PC-3 (cell line): Measurements from ENCODE around the gene ABCA2.

Experiments used
- EZH2 ChIP-seq: fragments of 300-600 bp; sonication (generic); IDR thresholded peaks from one replicate; pipeline ENCODE4 v1.6.1; 2017; ENCODE audit warnings: antibody characterized with exemption, mild to moderate bottlenecking, low read length; ENCODE audit not compliant: unreplicated experiment
- EZH2phosphoT487 ChIP-seq: fragments of 300-600 bp; sonication (generic); IDR thresholded peaks from 2 replicates; pipeline ENCODE4 v1.6.1; 2018; ENCODE audit warnings: mild to moderate bottlenecking, antibody characterized with exemption, low read length, borderline replicate concordance
- TF ChIP-seq, protein P1 (sequence below): fragments of 300-600 bp; sonication (generic); conservative IDR thresholded peaks from 2 replicates; pipeline ENCODE4 v1.5.1; 2017; ENCODE audit warnings: antibody characterized with exemption, low read depth, mild to moderate bottlenecking, low read length

DNA sequence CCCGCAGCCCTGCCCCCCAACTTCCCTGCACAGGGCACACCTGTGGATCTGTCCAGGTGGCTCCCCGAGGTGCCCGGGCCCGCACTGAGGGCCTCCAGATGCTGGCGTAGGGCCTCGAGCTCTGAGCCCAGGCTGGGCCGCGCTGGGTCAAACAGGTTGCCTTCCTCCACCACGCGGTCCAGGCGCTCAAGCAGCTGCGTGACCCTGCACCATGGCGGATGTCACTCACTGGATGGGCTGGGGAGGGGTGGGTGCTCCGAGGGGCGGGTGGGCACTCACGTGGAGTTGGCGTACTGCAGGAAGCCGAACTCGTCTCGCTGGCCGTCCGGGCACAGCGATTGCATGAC is 5.4 kb downstream of the ABCA2 start:
- TF ChIP-seq, protein P1, sequence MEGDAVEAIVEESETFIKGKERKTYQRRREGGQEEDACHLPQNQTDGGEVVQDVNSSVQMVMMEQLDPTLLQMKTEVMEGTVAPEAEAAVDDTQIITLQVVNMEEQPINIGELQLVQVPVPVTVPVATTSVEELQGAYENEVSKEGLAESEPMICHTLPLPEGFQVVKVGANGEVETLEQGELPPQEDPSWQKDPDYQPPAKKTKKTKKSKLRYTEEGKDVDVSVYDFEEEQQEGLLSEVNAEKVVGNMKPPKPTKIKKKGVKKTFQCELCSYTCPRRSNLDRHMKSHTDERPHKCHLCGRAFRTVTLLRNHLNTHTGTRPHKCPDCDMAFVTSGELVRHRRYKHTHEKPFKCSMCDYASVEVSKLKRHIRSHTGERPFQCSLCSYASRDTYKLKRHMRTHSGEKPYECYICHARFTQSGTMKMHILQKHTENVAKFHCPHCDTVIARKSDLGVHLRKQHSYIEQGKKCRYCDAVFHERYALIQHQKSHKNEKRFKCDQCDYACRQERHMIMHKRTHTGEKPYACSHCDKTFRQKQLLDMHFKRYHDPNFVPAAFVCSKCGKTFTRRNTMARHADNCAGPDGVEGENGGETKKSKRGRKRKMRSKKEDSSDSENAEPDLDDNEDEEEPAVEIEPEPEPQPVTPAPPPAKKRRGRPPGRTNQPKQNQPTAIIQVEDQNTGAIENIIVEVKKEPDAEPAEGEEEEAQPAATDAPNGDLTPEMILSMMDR: no peak
- TF ChIP-seq EZH2phosphoT487 (no peak), EZH2 (no peak)
